ENCODE data around the gene RTN4RL2. TPM values are rescaled to one million over a fixed set of nuclear protein-coding genes. Genes with fewer than 3 reads are reported as not detected.

The RTN4RL2 gene
- total RNA-seq, 1 experiment from 2014 or later = 0.03 TPM

GRCh38 chr11:57499413-57499982 is 39.2 kb downstream of the RTN4RL2 start:
- Histone ChIP-seq H3K36me3 (no peaks in the 10 kb centered on the region), H3K9me3 (no peaks in the 10 kb centered on the region), H3K4me3 (peak overlapping the region; percentile 28), H3K27me3 (no peaks in the 10 kb centered on the region)
- DNase-seq = peak; percentile 95

DNA sequence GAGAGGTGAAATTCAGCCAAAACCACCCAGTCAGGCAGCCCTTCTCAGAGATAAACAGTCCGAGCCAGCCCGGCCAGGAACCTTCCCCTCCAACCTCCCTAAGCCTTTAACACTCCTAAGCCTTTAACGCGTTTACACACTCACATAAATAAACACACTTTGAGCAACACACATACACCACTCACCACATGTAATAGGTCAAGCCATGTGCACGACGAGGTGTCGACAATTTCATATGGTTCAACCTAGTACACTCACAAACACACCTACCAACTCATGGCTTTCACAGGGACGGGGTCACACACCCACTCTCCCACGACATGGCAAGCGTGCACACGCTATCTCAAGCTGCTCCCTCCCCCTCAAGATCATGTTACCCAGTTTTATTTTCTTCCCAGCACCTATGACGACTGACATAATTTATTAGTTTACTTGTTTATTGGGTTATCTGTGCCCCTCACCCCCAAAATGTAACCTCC is 39.7 kb downstream of the RTN4RL2 start:
- Histone ChIP-seq H3K36me3 (no peaks in the 10 kb centered on the region), H3K4me3 (peak overlapping the region; percentile 28), H3K9me3 (no peaks in the 10 kb centered on the region), H3K27me3 (no peaks in the 10 kb centered on the region)
- no peak for DNase-seq

DNA sequence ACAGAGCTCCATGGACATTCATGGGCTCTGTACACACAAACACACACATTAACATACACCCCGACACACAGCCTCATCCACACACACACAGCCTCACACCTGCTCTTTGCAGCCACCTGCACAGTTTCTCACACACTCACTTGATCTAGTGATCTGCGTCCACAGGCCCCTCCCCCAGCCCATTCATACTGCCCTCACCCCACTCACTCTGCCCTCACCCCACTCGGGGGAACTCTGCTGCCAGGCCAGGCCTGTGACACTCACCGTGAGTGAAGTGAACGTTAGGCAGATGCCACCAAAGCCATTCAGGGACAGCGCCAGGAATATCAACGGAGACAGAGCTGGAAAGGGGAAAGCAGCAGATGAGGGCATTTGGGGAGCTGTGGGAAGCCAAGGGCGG is 40.2 kb downstream of the RTN4RL2 start:
- no peaks in the 10 kb centered on the region for H3K27me3 ChIP-seq
- no peaks in the 10 kb centered on the region for H3K9me3 ChIP-seq
- DNase-seq = no peak
- H3K4me3 ChIP-seq = no peak overlapping the region
- H3K36me3 ChIP-seq = no peaks in the 10 kb centered on the region

- Histone ChIP-seq H3K27me3 (no peaks in the 10 kb centered on the region), H3K36me3 (no peaks in the 10 kb centered on the region), H3K4me3 (no peak overlapping the region), H3K9me3 (no peaks in the 10 kb centered on the region)
- DNase-seq = no peak
Measured at GRCh38 chr11:57500926-57501325, 40.6 kb downstream of the RTN4RL2 start.

DNA sequence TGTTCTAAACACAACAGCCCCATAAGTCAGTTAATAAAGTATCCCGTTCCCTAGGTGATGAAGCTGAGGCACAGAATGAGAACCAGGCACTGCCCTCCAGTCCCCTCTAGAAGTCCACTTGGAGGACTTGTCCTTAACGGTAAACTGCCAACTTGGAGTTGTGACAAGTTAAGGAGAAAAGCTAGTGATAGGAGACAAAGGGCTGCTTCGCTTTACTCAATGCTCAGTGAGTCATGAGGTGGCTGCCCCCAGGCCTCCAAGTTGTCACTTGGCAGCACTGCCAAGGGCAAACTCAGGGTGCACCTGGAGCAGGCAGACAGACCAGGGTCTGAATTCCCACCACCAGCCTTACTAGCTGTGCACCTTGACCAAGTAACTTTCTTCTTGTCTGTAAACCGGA is 41.6 kb downstream of the RTN4RL2 start:
- DNase-seq = no peak
- Histone ChIP-seq H3K27me3 (no peaks in the 10 kb centered on the region), H3K9me3 (no peaks in the 10 kb centered on the region), H3K4me3 (no peak overlapping the region), H3K36me3 (no peaks in the 10 kb centered on the region)

- Histone ChIP-seq H3K9me3 (no peaks in the 10 kb centered on the region), H3K4me3 (no peak overlapping the region), H3K36me3 (no peaks in the 10 kb centered on the region), H3K27me3 (no peaks in the 10 kb centered on the region)
- DNase-seq = no peak
Measured at GRCh38 chr11:57502376-57502775, 42.0 kb downstream of the RTN4RL2 start.

DNA sequence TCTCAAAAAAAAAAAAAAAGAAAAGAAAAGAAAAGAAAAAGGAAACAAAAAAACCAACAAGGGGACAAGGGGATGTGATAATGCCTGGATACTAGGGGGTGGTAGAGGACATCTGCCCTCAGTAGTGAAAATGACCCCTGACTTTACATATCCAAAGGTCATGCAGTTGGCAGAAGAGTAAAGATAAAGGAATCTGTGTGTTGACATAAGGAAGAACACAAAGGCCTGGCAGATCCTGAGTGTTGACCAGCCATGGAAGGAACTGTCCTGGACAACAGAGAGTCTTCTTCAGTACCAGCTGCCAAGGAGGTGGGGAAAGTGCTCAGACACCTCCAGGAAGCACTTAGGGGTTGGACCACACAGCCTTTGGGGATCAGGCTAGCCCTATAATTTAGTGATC is 42.5 kb downstream of the RTN4RL2 start:
- Histone ChIP-seq H3K9me3 (no peaks in the 10 kb centered on the region), H3K36me3 (no peaks in the 10 kb centered on the region), H3K4me3 (no peak overlapping the region), H3K27me3 (no peaks in the 10 kb centered on the region)
- DNase-seq = no peak

GRCh38 chr11:57504511-57504910 is 44.2 kb downstream of the RTN4RL2 start:
- no peak for DNase-seq
- H3K9me3 ChIP-seq = no peaks in the 10 kb centered on the region
- H3K27me3 ChIP-seq = no peaks in the 10 kb centered on the region
- no peak overlapping the region for H3K4me3 ChIP-seq
- no peaks in the 10 kb centered on the region for H3K36me3 ChIP-seq

GRCh38 chr11:57506522-57506921 is 46.2 kb downstream of the RTN4RL2 start:
- Histone ChIP-seq H3K4me3 (no peak overlapping the region), H3K27me3 (no peaks in the 10 kb centered on the region), H3K9me3 (no peaks in the 10 kb centered on the region), H3K36me3 (no peaks in the 10 kb centered on the region)
- DNase-seq = no peak

- H3K36me3 ChIP-seq = no peaks in the 10 kb centered on the region
- no peak overlapping the region for H3K4me3 ChIP-seq
- DNase-seq = no peak
Measured at GRCh38 chr11:57508341-57509170, 48.2 kb downstream of the RTN4RL2 start.

GRCh38 chr11:57511741-57512430 is 51.6 kb downstream of the RTN4RL2 start:
- no peaks in the 10 kb centered on the region for H3K9me3 ChIP-seq

More at GRCh38 chr11:57508341-57509170, 48.2 kb downstream of the RTN4RL2 start:
- Histone ChIP-seq H3K9me3 (no peaks in the 10 kb centered on the region), H3K27me3 (no peaks in the 10 kb centered on the region)

GRCh38 chr11:57512646-57513451 is 52.5 kb downstream of the RTN4RL2 start:
- no peaks in the 10 kb centered on the region for H3K27me3 ChIP-seq
- no peak for DNase-seq
- H3K9me3 ChIP-seq = no peaks in the 10 kb centered on the region
- no peak overlapping the region for H3K4me3 ChIP-seq
- no peaks in the 10 kb centered on the region for H3K36me3 ChIP-seq

More at GRCh38 chr11:57511741-57512430, 51.6 kb downstream of the RTN4RL2 start:
- DNase-seq = no peak
- Histone ChIP-seq H3K27me3 (no peaks in the 10 kb centered on the region), H3K4me3 (no peak overlapping the region), H3K36me3 (no peaks in the 10 kb centered on the region)

- no peaks in the 10 kb centered on the region for H3K9me3 ChIP-seq
- DNase-seq = no peak
- H3K27me3 ChIP-seq = no peaks in the 10 kb centered on the region
- no peaks in the 10 kb centered on the region for H3K36me3 ChIP-seq
- H3K4me3 ChIP-seq = no peak overlapping the region
Measured at GRCh38 chr11:57513452-57513795, 53.1 kb downstream of the RTN4RL2 start.

DNA sequence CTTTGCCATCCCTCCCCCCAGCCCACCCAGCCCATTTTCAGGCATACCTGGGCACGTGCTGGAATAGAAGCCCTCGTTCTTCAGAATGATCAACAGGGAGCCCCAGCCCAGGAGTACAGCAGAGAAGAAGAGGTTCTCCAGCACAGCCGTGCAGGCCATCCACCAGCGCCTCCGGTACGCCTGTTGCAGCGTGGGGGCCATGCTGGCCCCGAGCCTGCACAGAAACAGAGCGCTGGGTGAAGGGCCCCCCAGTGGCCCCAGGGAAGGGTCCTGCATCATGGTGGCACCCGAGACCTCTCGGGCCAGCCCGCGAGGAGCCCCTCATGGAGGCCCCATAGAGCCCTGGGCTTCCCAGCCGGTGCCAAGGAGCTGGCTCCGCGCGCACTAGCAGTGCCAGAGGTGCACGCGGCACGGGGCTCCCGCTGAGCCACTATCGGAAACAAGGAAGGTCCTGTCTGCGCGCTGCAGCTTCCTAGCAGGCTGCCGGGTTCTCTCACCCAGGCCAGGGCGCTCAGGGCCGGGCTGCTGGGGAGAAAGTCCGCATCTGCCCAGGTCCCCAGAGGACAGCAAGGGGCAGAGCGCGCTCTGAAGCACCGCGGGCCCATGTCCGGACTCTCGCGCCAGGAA is 53.7 kb downstream of the RTN4RL2 start:
- DNase-seq = no peak
- H3K27me3 ChIP-seq = no peaks in the 10 kb centered on the region
- H3K9me3 ChIP-seq = no peaks in the 10 kb centered on the region
- H3K36me3 ChIP-seq = no peaks in the 10 kb centered on the region
- peak overlapping the region; percentile 73; the same call in 1 of the 2 replicates for H3K4me3 ChIP-seq

DNA sequence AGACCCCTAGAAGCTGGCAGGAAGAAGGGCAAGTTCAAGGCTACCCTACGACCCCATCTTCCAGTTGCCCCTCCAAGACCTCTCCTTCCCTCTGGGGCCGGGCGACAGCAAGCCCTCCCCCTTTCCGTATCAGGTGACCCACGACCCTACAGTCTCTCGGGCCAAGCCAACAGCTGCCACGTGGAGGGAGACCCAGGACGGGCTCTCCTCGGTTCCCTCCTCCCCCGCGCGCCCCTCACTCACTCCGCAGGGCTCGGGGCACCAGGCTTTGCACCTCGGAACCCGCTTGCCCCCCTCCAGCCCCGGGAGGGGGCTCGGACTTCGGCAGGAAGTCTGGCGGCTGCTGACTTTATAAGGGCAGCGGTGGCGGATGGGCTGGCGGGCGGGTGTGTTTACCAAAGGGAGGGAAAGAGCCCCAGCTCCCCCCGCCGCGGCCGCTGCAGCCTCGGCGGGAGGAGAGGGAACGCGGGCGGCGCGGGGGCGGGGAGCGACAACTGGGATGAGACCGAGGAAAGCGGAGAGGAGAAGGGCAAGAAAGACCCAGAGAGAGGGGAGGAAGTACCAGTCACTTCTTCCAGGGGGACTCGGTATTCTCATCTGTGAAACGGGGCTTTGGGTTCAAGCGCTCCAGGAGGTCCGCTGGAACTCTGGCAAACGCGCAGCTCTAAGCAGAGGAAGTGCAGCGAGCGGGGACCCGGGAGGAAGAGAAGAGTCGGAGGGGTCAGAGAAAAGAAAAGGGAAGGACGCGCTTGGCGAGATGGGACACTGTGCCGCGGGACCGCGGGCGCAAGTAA is 54.4 kb downstream of the RTN4RL2 start:
- H3K9me3 ChIP-seq = no peaks in the 10 kb centered on the region
- no peaks in the 10 kb centered on the region for H3K36me3 ChIP-seq
- no peaks in the 10 kb centered on the region for H3K27me3 ChIP-seq
- DNase-seq = peak; percentile 48
- peak overlapping the region; percentile 73 for H3K4me3 ChIP-seq

Measured in MG63 (cell line).